Tibial nerve (tissue), 4 donors: ENCODE results near the gene ATP7B. TPM values are rescaled to one million over a fixed set of nuclear protein-coding genes. Genes with fewer than 3 reads are reported as not detected.

ENCODE experiments used
- DNase-seq, 2 donors: peaks; one replicate each; pipeline ENCODE4 v3.0.0-alpha.2; 2019; ENCODE audit warnings: low spot score in 2 of 2
- H3K27ac ChIP-seq, 4 donors: fragments of 200-600 bp; sonication (generic) in 3 of 4; one replicate each; pipeline ENCODE4 v1.5.1; 2017 to 2019; ENCODE audit warnings: mild to moderate bottlenecking in 1 of 4
- H3K27me3 ChIP-seq, 2 donors: fragments of 200-600 bp; sonication (generic) in 1 of 2; one replicate each; pipeline versions ENCODE4 v1.5.1 to v1.6.0; 2017 to 2019
- H3K36me3 ChIP-seq, 3 donors: fragments of 200-600 bp; sonication (generic); one replicate each; pipeline ENCODE4 v1.5.1; 2018 to 2019
- H3K4me1 ChIP-seq, 4 donors: fragments of 200-600 bp; sonication (generic) in 3 of 4; one replicate each; pipeline ENCODE4 v1.5.1; 2017 to 2019
- H3K4me3 ChIP-seq, 4 donors: fragments of 200-600 bp; sonication (generic) in 3 of 4; one replicate each; pipeline ENCODE4 v1.5.1; 2017 to 2019; ENCODE audit warnings: mild to moderate bottlenecking in 1 of 4, moderate library complexity in 1 of 4
- H3K9me3 ChIP-seq, 4 donors: fragments of 200-600 bp; sonication (generic) in 3 of 4; one replicate each; pipeline ENCODE4 v1.5.1; 2017 to 2019
- CTCF ChIP-seq, 5 experiments: fragments of 200-600 bp in 3 of 5; fragments of 450-650 bp in 2 of 5; sonication (generic) in 3 of 5; IDR thresholded peaks; one replicate each; pipeline ENCODE4 v1.5.1; 2016 to 2019; ENCODE audit warnings: antibody characterized with exemption in 5 of 5, mild to moderate bottlenecking in 3 of 5, moderate library complexity in 2 of 5
- EP300 ChIP-seq, 2 donors: sonication (generic); formaldehyde crosslinking; IDR thresholded peaks; one replicate each; pipeline ENCODE4 v1.6.1; 2017; ENCODE audit warnings: antibody characterized with exemption in 2 of 2, mild to moderate bottlenecking in 1 of 2
- POLR2A ChIP-seq, 2 donors: fragments of 450-650 bp; IDR thresholded peaks; one replicate each; pipeline ENCODE4 v1.6.1; 2017; ENCODE audit warnings: antibody characterized with exemption in 2 of 2, mild to moderate bottlenecking in 2 of 2, moderate library complexity in 2 of 2
- WGBS, 2 donors: methylation state at CpG; one replicate each; pipeline ENCODE4 v1.1.5; 2018; 5-methylcytosine and 5-hydroxymethylcytosine counted together
- total RNA-seq, 4 donors: library from RNA; depleted of rRNA; stranded (reverse); fragments of >200 nt; gene quantifications; one replicate each; pipeline ENCODE4 v1.1.0, GENCODE V29; 2016

The ATP7B gene
- total RNA-seq, 4 donors from 2014 or later = 5.1 to 8.4 (median 6.7) TPM

- 70 to 73% methylated on average over 3 of the region's 3 CpGs for WGBS, 2 donors
- Histone ChIP-seq H3K4me1 (no peaks in the 10 kb centered on the region), H3K27me3 (no peaks in the 10 kb centered on the region), H3K27ac (no peak overlapping the region), H3K9me3 (no peaks in the 10 kb centered on the region), H3K4me3 (no peak overlapping the region), H3K36me3 (peaks cover 0 to 89% (median 0%) of the 10 kb centered on the region in 3 donors)
- TF ChIP-seq CTCF (IDR thresholded peaks at IDR 0.05) = no peak
- DNase-seq = no peak
These were observed 72.8 kb downstream of the ATP7B start for GRCh38 chr13:51938454-51938853.

- DNase-seq = no peak
- H3K4me3 ChIP-seq = no peak overlapping the region
- WGBS, 2 donors = 94 to 95% methylated on average over 18 to 22 of the region's 22 CpGs
- H3K4me1 ChIP-seq = no peaks in the 10 kb centered on the region
- TF ChIP-seq POLR2A (IDR thresholded peaks at IDR 0.05) (no peak), EP300 (IDR thresholded peaks at IDR 0.05) (no peak), CTCF (IDR thresholded peaks at IDR 0.05) (no peak)
- no peaks in the 10 kb centered on the region for H3K9me3 ChIP-seq
- H3K36me3 ChIP-seq = peaks cover 0 to 88% (median 0%) of the 10 kb centered on the region in 3 donors
- no peak overlapping the region for H3K27ac ChIP-seq
- H3K27me3 ChIP-seq = no peaks in the 10 kb centered on the region
These were observed 73.6 kb downstream of the ATP7B start for GRCh38 chr13:51937320-51938290.

- no peaks in the 10 kb centered on the region for H3K27me3 ChIP-seq
- peaks cover 0 to 82% (median 0%) of the 10 kb centered on the region in 3 donors for H3K36me3 ChIP-seq
- TF ChIP-seq CTCF (IDR thresholded peaks at IDR 0.05) (peak in 2 of 5 experiments; percentile 11 to 18), EP300 (IDR thresholded peaks at IDR 0.05) (no peak)
- H3K27ac ChIP-seq = no peak overlapping the region
- no peaks in the 10 kb centered on the region for H3K9me3 ChIP-seq
- 66 to 78% methylated on average over 10 to 12 of the region's 14 CpGs for WGBS, 2 donors
- no peak overlapping the region for H3K4me3 ChIP-seq
- no peaks in the 10 kb centered on the region for H3K4me1 ChIP-seq
- no peak for DNase-seq
These were observed 75.7 kb downstream of the ATP7B start for GRCh38 chr13:51935326-51936171.

GRCh38 chr13:51934461-51935087 is 76.7 kb downstream of the ATP7B start:
- H3K9me3 ChIP-seq = no peaks in the 10 kb centered on the region
- H3K4me3 ChIP-seq = no peak overlapping the region
- 83 to 93% methylated on average over 15 to 19 of the region's 19 CpGs for WGBS, 2 donors

More at GRCh38 chr13:51934461-51935087, 76.7 kb downstream of the ATP7B start:
- TF ChIP-seq EP300 (IDR thresholded peaks at IDR 0.05) (no peak), CTCF (IDR thresholded peaks at IDR 0.05) (no peak), POLR2A (IDR thresholded peaks at IDR 0.05) (no peak)
- DNase-seq = no peak
- Histone ChIP-seq H3K27me3 (no peaks in the 10 kb centered on the region), H3K4me1 (no peaks in the 10 kb centered on the region), H3K36me3 (peaks cover 0 to 79% (median 0%) of the 10 kb centered on the region in 3 donors), H3K27ac (no peak overlapping the region)
